GM12892 (cell line): ENCODE data around the gene RAD51.

Experiments used
- POLR2A ChIP-seq: IDR thresholded peaks from 2 replicates; pipeline ENCODE4 v1.6.1; 2011; ENCODE audit warnings: low read depth, low read length, control low read depth
- POLR2AphosphoS5 ChIP-seq: IDR thresholded peaks from 2 replicates; pipeline ENCODE4 v1.6.1; 2011; ENCODE audit warnings: low read depth, low read length, control low read depth
- TAF1 ChIP-seq: IDR thresholded peaks from 2 replicates; pipeline ENCODE4 v1.6.1; 2011; ENCODE audit warnings: low read depth, mild to moderate bottlenecking, control low read depth, low read length, borderline replicate concordance

- TF ChIP-seq POLR2AphosphoS5 (no peak), POLR2A (no peak), TAF1 (no peak)
These were observed 47.5 kb upstream of the RAD51 start for GRCh38 chr15:40647523-40647922.
